ENCODE measurements around the gene CACNG4.

The CACNG4 gene

DNA sequence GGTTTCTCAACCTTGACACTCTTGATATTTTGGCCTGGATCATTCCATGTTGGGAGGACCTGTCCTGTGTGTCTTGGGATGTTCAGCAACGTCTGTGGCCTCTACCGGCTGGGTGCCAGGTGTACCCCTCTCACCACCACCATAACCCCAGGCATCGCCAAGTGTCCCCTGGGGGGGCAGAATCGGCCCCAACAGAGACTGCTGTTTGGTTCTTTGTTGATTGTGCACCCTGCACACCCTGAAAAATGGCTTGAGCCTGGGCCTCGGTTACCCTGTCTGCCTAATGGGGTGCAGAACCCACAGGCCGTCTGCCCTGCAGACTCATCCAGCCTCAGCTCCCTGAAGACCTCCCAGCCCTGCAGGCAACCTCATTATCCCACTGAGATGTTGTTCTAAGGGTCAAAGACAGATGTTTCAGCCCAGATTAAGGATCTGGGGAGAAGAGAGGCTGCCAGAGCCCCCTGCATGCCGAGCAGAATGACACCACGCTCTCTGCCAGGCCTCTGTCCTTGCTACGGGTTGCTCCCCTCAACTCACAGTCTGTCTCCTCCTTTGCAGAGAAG lies 89.0 kb downstream of the CACNG4 start:
- H3K4me3 ChIP-seq (replicated peaks; ENCODE audit: low read depth, low read length), result no peak overlapping the region

DNA sequence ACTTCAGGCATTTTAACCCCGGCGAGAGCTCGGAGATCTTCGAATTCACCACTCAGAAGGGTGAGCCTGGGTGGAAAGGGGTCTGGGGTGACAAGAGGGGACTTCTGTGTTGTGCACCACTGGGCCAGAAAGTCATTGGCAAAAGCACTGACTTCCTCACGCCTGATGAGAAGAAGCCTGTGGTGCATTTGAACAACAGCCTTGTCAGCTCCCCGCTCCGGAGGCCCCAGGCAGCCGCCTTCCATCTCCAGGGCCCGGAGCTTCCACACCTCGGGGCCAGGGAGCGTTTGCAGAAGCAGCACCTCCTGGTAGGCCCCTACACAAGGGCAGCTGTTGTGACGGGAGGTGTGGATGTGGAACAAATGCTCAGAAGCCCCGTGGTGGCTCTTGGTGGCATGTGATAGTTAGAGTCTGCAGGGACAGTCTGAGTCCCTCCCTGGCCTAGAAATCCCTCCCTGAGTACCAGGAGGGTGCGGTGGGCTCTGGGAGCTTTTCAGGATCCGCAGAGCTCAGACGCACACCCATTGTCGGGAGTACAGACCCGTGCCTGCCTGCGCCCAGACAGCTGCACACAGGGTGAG lies 89.6 kb downstream of the CACNG4 start:
- H3K27me3 ChIP-seq (replicated peaks; ENCODE audit: control insufficient read depth, insufficient read depth, low read length), result no peaks in the 10 kb centered on the region
- TF ChIP-seq, protein P1, sequence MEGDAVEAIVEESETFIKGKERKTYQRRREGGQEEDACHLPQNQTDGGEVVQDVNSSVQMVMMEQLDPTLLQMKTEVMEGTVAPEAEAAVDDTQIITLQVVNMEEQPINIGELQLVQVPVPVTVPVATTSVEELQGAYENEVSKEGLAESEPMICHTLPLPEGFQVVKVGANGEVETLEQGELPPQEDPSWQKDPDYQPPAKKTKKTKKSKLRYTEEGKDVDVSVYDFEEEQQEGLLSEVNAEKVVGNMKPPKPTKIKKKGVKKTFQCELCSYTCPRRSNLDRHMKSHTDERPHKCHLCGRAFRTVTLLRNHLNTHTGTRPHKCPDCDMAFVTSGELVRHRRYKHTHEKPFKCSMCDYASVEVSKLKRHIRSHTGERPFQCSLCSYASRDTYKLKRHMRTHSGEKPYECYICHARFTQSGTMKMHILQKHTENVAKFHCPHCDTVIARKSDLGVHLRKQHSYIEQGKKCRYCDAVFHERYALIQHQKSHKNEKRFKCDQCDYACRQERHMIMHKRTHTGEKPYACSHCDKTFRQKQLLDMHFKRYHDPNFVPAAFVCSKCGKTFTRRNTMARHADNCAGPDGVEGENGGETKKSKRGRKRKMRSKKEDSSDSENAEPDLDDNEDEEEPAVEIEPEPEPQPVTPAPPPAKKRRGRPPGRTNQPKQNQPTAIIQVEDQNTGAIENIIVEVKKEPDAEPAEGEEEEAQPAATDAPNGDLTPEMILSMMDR (IDR thresholded peaks at IDR 0.05; ENCODE audit: insufficient read depth, low read length, poor library complexity, severe bottlenecking), result no peak
- DNase-seq (ENCODE audit: extremely low read depth, insufficient read length), result no peak
- no peak overlapping the region for H3K4me3 ChIP-seq (replicated peaks; ENCODE audit: low read depth, low read length)
- no peaks in the 10 kb centered on the region for H3K36me3 ChIP-seq (ENCODE audit: control insufficient read depth, insufficient read depth, low read length)

More for the DNA sequence above, 89.0 kb downstream of the CACNG4 start:
- H3K36me3 ChIP-seq (ENCODE audit: control insufficient read depth, insufficient read depth, low read length), result no peaks in the 10 kb centered on the region
- H3K27me3 ChIP-seq (replicated peaks; ENCODE audit: control insufficient read depth, insufficient read depth, low read length), result no peaks in the 10 kb centered on the region
- no peak for DNase-seq (ENCODE audit: extremely low read depth, insufficient read length)
- TF ChIP-seq, protein P1 (IDR thresholded peaks at IDR 0.05; ENCODE audit: insufficient read depth, low read length, poor library complexity, severe bottlenecking), result no peak

DNA sequence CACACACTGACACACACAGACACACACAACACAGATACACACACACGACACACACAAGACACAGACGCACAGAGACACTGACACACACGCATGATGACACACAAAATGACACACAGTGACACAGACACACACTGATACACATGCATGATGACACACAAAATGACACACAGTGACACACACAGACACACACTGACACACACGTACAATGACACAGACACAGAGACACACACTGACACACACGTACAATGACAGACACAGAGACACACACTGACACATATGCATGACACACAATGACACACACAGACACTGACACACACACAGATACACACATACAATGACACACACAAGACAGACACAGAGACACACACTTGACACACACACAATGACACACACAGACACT lies 90.1 kb downstream of the CACNG4 start:
- no peak for DNase-seq (ENCODE audit: extremely low read depth, insufficient read length)
- H3K36me3 ChIP-seq (ENCODE audit: control insufficient read depth, insufficient read depth, low read length), result no peaks in the 10 kb centered on the region

DNA sequence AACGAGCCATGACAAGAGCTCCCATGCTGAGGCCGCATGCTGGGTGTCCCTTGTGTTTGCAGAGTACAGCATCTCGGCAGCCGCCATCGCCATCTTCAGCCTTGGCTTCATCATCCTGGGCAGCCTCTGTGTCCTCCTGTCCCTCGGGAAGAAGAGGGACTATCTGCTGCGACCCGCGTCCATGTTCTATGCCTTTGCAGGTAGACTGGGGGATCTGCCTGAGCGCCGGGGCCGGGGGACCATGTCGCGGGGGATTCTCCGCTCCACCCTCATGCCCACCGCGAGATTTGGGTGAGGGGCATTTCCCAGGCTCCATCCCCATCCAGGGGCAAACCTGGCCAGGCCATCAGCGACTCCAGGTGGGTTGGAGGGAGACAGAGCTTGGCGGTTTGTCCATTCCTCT lies 90.5 kb downstream of the CACNG4 start:
- Histone ChIP-seq H3K4me3 (replicated peaks; ENCODE audit: low read depth, low read length) (no peak overlapping the region), H3K27me3 (replicated peaks; ENCODE audit: control insufficient read depth, insufficient read depth, low read length) (no peaks in the 10 kb centered on the region), H3K36me3 (ENCODE audit: control insufficient read depth, insufficient read depth, low read length) (no peaks in the 10 kb centered on the region)
- TF ChIP-seq, protein P1 (IDR thresholded peaks at IDR 0.05; ENCODE audit: insufficient read depth, low read length, poor library complexity, severe bottlenecking), result no peak
- no peak for DNase-seq (ENCODE audit: extremely low read depth, insufficient read length)

More for the DNA sequence above, 90.1 kb downstream of the CACNG4 start:
- TF ChIP-seq, protein P1 (IDR thresholded peaks at IDR 0.05; ENCODE audit: insufficient read depth, low read length, poor library complexity, severe bottlenecking), result no peak
- Histone ChIP-seq H3K4me3 (replicated peaks; ENCODE audit: low read depth, low read length) (no peak overlapping the region), H3K27me3 (replicated peaks; ENCODE audit: control insufficient read depth, insufficient read depth, low read length) (no peaks in the 10 kb centered on the region)

DNA sequence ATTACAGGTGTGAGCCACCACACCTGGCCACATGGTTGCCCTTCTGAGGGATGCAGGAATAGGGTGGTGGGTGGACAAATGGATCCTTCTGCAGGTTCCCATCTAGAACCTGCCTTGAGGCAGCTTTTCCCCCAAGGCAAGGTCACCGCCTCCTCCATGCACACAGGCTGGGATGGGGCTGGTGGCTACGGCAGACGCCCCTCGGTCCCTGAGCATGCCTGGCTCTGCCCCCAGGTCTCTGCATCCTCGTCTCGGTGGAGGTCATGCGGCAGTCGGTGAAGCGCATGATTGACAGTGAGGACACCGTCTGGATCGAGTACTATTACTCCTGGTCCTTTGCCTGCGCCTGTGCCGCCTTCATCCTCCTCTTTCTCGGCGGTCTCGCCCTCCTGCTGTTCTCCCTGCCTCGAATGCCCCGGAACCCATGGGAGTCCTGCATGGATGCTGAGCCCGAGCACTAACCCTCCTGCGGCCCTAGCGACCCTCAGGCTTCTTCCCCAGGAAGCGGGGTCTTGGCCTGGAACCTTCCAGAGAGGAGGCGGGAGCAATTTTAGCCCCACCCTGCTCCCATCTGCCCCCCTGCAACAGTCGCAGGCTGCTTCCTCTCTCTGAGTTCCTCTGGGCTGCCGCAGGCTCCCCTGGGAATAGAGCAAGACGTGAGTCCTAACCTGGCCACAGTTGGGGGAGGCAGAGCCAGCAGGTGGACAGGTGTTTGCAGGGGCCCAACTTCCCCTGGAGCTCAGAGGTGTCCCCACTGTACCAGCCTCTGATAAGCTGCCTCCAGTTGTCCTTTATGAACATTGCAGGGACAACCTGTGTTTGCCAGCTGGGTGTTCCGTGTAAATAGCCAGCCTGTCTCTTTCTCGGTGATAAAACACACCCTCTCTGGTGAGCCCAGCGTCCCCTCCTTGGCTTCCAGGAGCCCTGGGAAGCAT lies 91.6 kb downstream of the CACNG4 start:
- TF ChIP-seq, protein P1 (IDR thresholded peaks at IDR 0.05; ENCODE audit: insufficient read depth, low read length, poor library complexity, severe bottlenecking), result no peak
- no peaks in the 10 kb centered on the region for H3K36me3 ChIP-seq (ENCODE audit: control insufficient read depth, insufficient read depth, low read length)
- no peak for DNase-seq (ENCODE audit: extremely low read depth, insufficient read length)
- no peak overlapping the region for H3K4me3 ChIP-seq (replicated peaks; ENCODE audit: low read depth, low read length)
- H3K27me3 ChIP-seq (replicated peaks; ENCODE audit: control insufficient read depth, insufficient read depth, low read length), result no peaks in the 10 kb centered on the region
